Vagina (tissue), 2 donors: Measurements from ENCODE around the gene RBM34. TPM values are rescaled to one million over a fixed set of nuclear protein-coding genes. Genes with fewer than 3 reads are reported as not detected.
"Not testable (repeated sequence)": the region's sequence is repeated elsewhere in the genome, so short reads cannot be mapped to it uniquely, and the experiment has no call there.

ENCODE experiments used
- DNase-seq, 2 donors: peaks; one replicate each; pipeline ENCODE4 v3.0.0-alpha.2; 2017; ENCODE audit errors: extremely low spot score in 2 of 2
- H3K27ac ChIP-seq: fragments of 200-600 bp; sonication (generic); one replicate; pipeline ENCODE4 v1.5.1; 2019
- H3K27me3 ChIP-seq: fragments of 200-600 bp; sonication (generic); one replicate; pipeline ENCODE4 v1.5.1; 2019
- H3K36me3 ChIP-seq, 2 donors: fragments of 200-600 bp; sonication (generic); one replicate each; pipeline ENCODE4 v1.5.1; 2017 to 2019
- H3K4me1 ChIP-seq: fragments of 200-600 bp; sonication (generic); one replicate; pipeline ENCODE4 v1.5.1; 2019
- H3K4me3 ChIP-seq, 2 donors: fragments of 200-600 bp; sonication (generic); 1 replicate in 1 of 2; 2 replicates in 1 of 2; pipeline ENCODE4 v1.5.1; 2016 to 2019
- H3K9me3 ChIP-seq: fragments of 200-600 bp; sonication (generic); one replicate; pipeline ENCODE4 v1.5.1; 2019
- POLR2A ChIP-seq, 2 donors: fragments of 450-650 bp; IDR thresholded peaks; one replicate each; pipeline ENCODE4 v1.6.1; 2017; ENCODE audit warnings: antibody characterized with exemption in 2 of 2, mild to moderate bottlenecking in 2 of 2, moderate library complexity in 2 of 2
- POLR2AphosphoS5 ChIP-seq, 2 donors: sonication (generic); formaldehyde crosslinking; IDR thresholded peaks; one replicate each; pipeline ENCODE4 v1.9.0; 2017; ENCODE audit warnings: antibody characterized with exemption in 2 of 2, mild to moderate bottlenecking in 2 of 2, low read depth in 1 of 2; ENCODE audit not compliant: insufficient read depth in 1 of 2
- intact Hi-C: fragments of 100-400 bp; cut with DNase I; formaldehyde crosslinking; loops from one replicate; pipeline ENCODE4 v1.15.1; 2023
- total RNA-seq: library from RNA; depleted of rRNA; stranded (reverse); fragments of >200 nt; gene quantifications from one replicate; pipeline ENCODE4 v1.2.3, GENCODE V29; 2016
- TF ChIP-seq, protein P1 (sequence below), 3 experiments: fragments of 450-650 bp in 2 of 3; fragments of 200-600 bp in 1 of 3; sonication (generic) in 1 of 3; IDR thresholded peaks; one replicate each; pipeline ENCODE4 v1.5.1; 2017 to 2019; ENCODE audit warnings: antibody characterized with exemption in 3 of 3, mild to moderate bottlenecking in 2 of 3, moderate library complexity in 2 of 3

RBM34 gene
- total RNA-seq, 1 donor from 2014 or later: 44.7 TPM

DNA sequence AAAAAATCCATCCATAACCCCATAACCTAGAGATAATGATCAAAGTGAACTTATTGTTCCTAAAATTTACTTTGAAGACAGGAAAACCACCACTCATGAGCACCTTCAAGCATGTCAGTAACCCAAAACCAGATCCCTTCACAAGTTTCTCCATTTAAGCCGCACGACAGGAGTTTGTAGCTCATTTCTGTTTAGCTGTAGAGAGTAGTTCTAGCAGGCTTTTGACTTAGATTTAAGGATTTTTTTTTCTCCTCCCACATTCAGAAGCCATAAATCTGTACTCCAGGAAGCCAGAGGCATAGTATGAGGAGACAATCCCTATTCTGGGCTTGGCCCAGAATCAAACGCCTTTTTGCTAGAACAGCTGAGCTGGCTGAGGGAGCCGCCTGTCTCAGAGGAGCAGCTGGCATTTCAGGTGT, 58.0 kb downstream of the RBM34 start:
- no peak for DNase-seq
- intact Hi-C loops: no loop called here
- Histone ChIP-seq H3K4me3 (no peak overlapping the region), H3K36me3 (peaks cover 0 to 4% of the 10 kb centered on the region in 2 donors), H3K4me1 (peaks cover 24% of the 10 kb centered on the region), H3K9me3 (no peaks in the 10 kb centered on the region), H3K27me3 (no peaks in the 10 kb centered on the region), H3K27ac (no peak overlapping the region)
- TF ChIP-seq POLR2A (IDR thresholded peaks at IDR 0.05): no peak
- peak in 1 of 2 donors; percentile 45 for TF ChIP-seq POLR2AphosphoS5 (IDR thresholded peaks at IDR 0.05; ENCODE audit: insufficient read depth in 1 of 2, low read depth in 1 of 2)

DNA sequence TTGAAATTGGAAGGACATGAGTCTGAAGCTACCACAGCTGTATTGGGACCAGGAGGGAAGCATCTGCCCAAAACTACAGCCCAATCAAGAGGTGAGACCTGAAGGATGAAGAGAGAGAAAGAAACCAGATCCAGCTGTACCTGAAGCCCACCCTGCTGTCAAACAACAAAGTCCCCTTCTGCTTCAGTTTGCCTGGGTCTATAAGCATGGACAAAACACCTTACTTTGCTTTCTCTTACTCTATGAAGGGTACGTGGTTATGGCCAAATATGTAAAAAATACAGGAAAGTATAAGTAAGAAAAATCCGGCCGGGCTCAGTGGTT, 58.8 kb downstream of the RBM34 start:
- Histone ChIP-seq H3K36me3 (no peaks in the 10 kb centered on the region), H3K27ac (no peak overlapping the region), H3K4me3 (no peak overlapping the region), H3K4me1 (peaks cover 24% of the 10 kb centered on the region), H3K27me3 (no peaks in the 10 kb centered on the region), H3K9me3 (no peaks in the 10 kb centered on the region)
- intact Hi-C loops: no loop called here
- no peak for DNase-seq
- TF ChIP-seq POLR2A (IDR thresholded peaks at IDR 0.05): no peak

DNA sequence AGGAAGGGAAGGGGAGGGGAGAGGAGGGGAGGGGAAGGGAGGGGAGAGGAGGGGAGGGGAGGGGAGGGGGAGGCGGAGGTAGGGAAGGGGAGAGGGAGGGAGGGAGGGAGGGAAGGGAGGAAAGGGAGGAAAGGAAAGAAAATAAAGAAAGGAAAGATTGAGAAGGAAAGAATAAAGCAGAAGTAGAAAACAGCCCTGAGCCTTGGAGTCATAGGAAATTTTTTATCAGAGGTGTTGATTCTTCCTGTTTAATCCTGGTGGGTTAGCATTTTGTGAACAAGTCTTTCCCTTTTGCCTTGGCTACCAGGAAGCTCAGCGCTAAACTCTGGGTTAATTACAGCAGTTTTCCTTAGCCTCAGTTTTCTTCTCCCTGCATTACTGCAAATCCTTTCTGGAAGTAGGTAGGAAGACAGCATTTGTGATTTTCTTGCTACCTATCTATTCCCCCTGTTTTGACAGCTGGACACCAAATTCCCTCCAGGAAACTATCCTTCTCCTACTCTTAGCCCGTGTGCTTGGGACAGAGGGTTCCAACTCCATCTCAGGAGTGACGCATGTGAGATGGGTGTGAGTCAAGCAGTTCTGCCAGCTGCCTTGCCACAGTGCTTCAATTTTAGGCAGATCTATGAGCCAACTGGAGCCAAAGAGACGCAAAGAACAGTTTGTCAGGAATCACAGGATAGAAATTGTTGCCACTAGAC, 59.3 kb downstream of the RBM34 start:
- H3K4me1 ChIP-seq: peaks cover 24% of the 10 kb centered on the region
- no peaks in the 10 kb centered on the region for H3K9me3 ChIP-seq
- no peak overlapping the region for H3K4me3 ChIP-seq
- no peak for DNase-seq
- TF ChIP-seq POLR2A (IDR thresholded peaks at IDR 0.05): no peak
- peak in 1 of 2 donors; percentile 15 for TF ChIP-seq POLR2AphosphoS5 (IDR thresholded peaks at IDR 0.05; ENCODE audit: insufficient read depth in 1 of 2, low read depth in 1 of 2)
- TF ChIP-seq, protein P1, sequence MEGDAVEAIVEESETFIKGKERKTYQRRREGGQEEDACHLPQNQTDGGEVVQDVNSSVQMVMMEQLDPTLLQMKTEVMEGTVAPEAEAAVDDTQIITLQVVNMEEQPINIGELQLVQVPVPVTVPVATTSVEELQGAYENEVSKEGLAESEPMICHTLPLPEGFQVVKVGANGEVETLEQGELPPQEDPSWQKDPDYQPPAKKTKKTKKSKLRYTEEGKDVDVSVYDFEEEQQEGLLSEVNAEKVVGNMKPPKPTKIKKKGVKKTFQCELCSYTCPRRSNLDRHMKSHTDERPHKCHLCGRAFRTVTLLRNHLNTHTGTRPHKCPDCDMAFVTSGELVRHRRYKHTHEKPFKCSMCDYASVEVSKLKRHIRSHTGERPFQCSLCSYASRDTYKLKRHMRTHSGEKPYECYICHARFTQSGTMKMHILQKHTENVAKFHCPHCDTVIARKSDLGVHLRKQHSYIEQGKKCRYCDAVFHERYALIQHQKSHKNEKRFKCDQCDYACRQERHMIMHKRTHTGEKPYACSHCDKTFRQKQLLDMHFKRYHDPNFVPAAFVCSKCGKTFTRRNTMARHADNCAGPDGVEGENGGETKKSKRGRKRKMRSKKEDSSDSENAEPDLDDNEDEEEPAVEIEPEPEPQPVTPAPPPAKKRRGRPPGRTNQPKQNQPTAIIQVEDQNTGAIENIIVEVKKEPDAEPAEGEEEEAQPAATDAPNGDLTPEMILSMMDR (IDR thresholded peaks at IDR 0.05): no peak
- no peak overlapping the region for H3K27ac ChIP-seq
- H3K36me3 ChIP-seq: no peaks in the 10 kb centered on the region
- intact Hi-C loops: no loop called here
- no peaks in the 10 kb centered on the region for H3K27me3 ChIP-seq

DNA sequence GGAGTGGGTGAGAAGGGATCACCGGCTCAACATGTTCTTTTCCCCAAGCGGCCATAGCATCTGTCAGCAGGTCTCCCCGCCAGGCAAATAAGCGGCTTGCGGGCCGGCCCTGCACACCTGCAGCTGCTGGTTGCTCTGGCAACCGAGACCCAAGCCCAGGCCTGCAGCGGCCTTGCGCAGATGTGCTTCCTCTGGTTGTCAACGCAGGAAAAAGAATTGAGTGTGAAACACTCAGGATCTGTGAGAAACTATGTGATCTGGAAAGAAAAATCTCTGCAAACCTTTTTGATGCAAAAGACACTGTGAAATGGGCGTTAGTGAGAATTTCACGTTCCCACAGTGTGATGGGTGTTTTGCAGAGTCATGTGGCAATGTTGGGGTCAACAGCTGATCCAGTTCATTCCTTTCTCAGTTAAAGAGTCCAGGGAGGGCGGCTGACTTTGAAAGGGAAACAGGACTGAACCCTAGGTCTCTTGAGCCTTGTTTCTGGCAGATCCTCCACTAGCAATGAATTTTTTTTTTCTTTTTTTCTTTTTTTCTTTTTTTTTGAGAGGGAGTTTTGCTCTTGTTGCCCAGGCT, 60.8 kb downstream of the RBM34 start:
- TF ChIP-seq POLR2A (IDR thresholded peaks at IDR 0.05) (no peak), POLR2AphosphoS5 (IDR thresholded peaks at IDR 0.05; ENCODE audit: insufficient read depth in 1 of 2, low read depth in 1 of 2) (no peak)
- TF ChIP-seq, protein P1 (IDR thresholded peaks at IDR 0.05): no peak
- peaks cover 24% of the 10 kb centered on the region for H3K4me1 ChIP-seq
- H3K36me3 ChIP-seq: no peaks in the 10 kb centered on the region
- intact Hi-C loops: no loop called here
- H3K27ac ChIP-seq: no peak overlapping the region
- no peaks in the 10 kb centered on the region for H3K9me3 ChIP-seq
- DNase-seq: no peak
- no peaks in the 10 kb centered on the region for H3K27me3 ChIP-seq
- no peak overlapping the region for H3K4me3 ChIP-seq

DNA sequence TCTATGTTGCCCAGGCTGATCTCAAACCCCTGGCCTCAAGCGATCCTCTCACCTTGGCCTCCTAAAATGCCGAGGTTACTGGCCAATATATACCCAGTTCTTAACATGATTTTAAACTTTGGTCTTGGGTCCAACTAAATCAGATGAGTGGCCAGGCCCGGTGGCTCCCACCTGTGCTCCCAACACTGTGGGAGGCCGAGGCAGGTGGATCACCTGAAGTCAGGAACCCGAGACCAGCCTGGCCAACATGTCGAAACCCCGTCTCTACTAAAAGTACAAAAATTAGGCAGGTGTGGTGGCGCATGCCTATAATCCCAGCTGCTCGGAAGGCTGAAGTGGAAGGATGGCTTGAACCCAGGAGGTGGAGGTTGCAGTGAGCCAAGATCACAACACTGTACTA, 62.1 kb downstream of the RBM34 start:
- no peak for DNase-seq
- H3K9me3 ChIP-seq: no peaks in the 10 kb centered on the region
- H3K4me3 ChIP-seq: no peak overlapping the region
- H3K27me3 ChIP-seq: no peaks in the 10 kb centered on the region
- intact Hi-C loops: no loop called here
- no peaks in the 10 kb centered on the region for H3K36me3 ChIP-seq
- H3K27ac ChIP-seq: no peak overlapping the region
- no peak for TF ChIP-seq POLR2A (IDR thresholded peaks at IDR 0.05)
- TF ChIP-seq, protein P1 (IDR thresholded peaks at IDR 0.05): no peak
- H3K4me1 ChIP-seq: peaks cover 18% of the 10 kb centered on the region

DNA sequence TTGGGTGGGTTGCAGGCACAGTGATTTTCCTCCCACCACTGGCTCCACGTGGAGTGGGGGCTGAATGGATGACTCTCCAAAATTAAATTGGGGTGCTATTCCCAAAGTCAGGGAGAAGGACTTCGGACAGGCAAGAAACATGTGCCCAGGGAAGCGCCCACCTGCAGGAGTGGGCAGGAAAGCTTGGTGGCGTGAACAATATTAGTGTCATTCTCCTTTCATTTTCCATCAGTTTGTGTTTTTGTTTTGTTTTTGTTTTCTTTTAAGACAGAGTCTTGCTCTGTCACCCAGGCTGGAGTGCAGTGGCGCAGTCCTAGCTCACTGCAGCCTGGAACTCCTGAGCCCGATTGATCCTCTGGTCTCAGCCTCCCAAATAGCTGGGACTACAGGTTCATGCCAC, 62.5 kb downstream of the RBM34 start:
- Histone ChIP-seq H3K27me3 (no peaks in the 10 kb centered on the region), H3K36me3 (no peaks in the 10 kb centered on the region), H3K9me3 (no peaks in the 10 kb centered on the region), H3K4me3 (no peak overlapping the region), H3K4me1 (peaks cover 16% of the 10 kb centered on the region), H3K27ac (no peak overlapping the region)
- intact Hi-C loops: no loop called here
- no peak for TF ChIP-seq POLR2A (IDR thresholded peaks at IDR 0.05)
- TF ChIP-seq, protein P1 (IDR thresholded peaks at IDR 0.05): no peak
- no peak for TF ChIP-seq POLR2AphosphoS5 (IDR thresholded peaks at IDR 0.05; ENCODE audit: insufficient read depth in 1 of 2, low read depth in 1 of 2)
- DNase-seq: no peak

DNA sequence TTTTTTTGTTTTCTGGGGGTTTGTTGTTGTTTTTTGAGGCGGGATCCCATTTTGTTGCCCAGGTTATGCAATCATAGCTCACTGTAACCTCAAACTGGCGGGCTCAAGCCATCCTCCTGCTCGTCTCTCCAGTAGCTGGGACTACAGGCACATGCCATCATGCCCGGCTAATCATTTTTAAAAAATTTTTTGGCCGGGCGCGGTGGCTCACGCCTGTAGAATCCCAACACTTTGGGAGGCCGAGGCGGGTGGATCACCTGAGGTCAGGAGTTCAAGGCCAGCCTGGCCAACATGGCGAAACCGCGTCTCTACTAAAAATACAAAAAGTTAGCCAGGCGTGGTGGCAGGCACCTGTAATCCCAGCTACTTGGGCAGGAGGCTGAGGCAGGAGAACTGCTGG, 63.5 kb downstream of the RBM34 start:
- intact Hi-C loops: not testable (repeated sequence)

More for the DNA sequence above, 63.5 kb downstream of the RBM34 start:
- not testable (repeated sequence) for DNase-seq, H3K27me3 ChIP-seq, H3K9me3 ChIP-seq, H3K4me3 ChIP-seq, H3K36me3 ChIP-seq, H3K27ac ChIP-seq
- H3K4me1 ChIP-seq: peaks cover 11% of the 10 kb centered on the region
